RWPE2 (cell line): Measurements from ENCODE around the gene CCL8.
"Not testable (repeated sequence)": the region's sequence is repeated elsewhere in the genome, so short reads cannot be mapped to it uniquely, and the experiment has no call there.

ENCODE experiments used
- ATAC-seq: fragments of 200-7000 bp; cut with Tn5 transposase; 3 replicates; pipeline ENCODE4 v1.9.1; 2021; ENCODE audit warnings: low read depth
- DNase-seq: peaks from one replicate; pipeline ENCODE4 v3.0.0-alpha.2; 2020; ENCODE audit warnings: low spot score
- H3K27ac ChIP-seq: fragments of 450-650 bp; 2 replicates; pipeline ENCODE4 v1.5.1; 2017; ENCODE audit warnings: mild to moderate bottlenecking; ENCODE audit not compliant: poor library complexity, severe bottlenecking
- H3K27me3 ChIP-seq: fragments of 250-450 bp; sonication (Bioruptor Pico); 2 replicates; pipeline ENCODE4 v1.5.1; 2021; ENCODE audit warnings: mild to moderate bottlenecking, moderate library complexity; ENCODE audit not compliant: insufficient read depth, poor library complexity, severe bottlenecking
- H3K36me3 ChIP-seq: fragments of 250-450 bp; sonication (Bioruptor Pico); 2 replicates; pipeline ENCODE4 v1.5.1; 2020; ENCODE audit warnings: low read depth, mild to moderate bottlenecking, moderate library complexity
- H3K4me1 ChIP-seq: fragments of 250-450 bp; sonication (Bioruptor Pico); 2 replicates; pipeline ENCODE4 v1.5.1; 2021; ENCODE audit warnings: mild to moderate bottlenecking, moderate library complexity; ENCODE audit not compliant: insufficient read depth, poor library complexity, severe bottlenecking
- H3K4me3 ChIP-seq: fragments of 250-450 bp; sonication (Bioruptor Pico); 2 replicates; pipeline ENCODE4 v1.5.1; 2021; ENCODE audit warnings: mild to moderate bottlenecking, moderate library complexity; ENCODE audit not compliant: severe bottlenecking
- H3K9me3 ChIP-seq: fragments of 250-450 bp; sonication (Bioruptor Pico); 2 replicates; pipeline ENCODE4 v1.5.1; 2021; ENCODE audit warnings: mild to moderate bottlenecking, moderate library complexity; ENCODE audit not compliant: severe bottlenecking
- CTCF ChIP-seq: fragments of 450-650 bp; IDR thresholded peaks from one replicate; pipeline ENCODE4 v1.5.1; 2017; ENCODE audit warnings: mild to moderate bottlenecking, moderate library complexity; ENCODE audit not compliant: poor library complexity, severe bottlenecking

The CCL8 gene

GRCh38 chr17:34321964-34322363, 2.7 kb downstream of the CCL8 start:
- Histone ChIP-seq H3K9me3 (no peaks in the 10 kb centered on the region), H3K27me3 (no peaks in the 10 kb centered on the region), H3K36me3 (no peaks in the 10 kb centered on the region), H3K4me3 (no peak overlapping the region), H3K27ac (no peak overlapping the region), H3K4me1 (no peaks in the 10 kb centered on the region)
- DNase-seq (no peak), ATAC-seq (no peak)
- TF ChIP-seq CTCF: no peak

GRCh38 chr17:34327580-34327979, 8.3 kb downstream of the CCL8 start:
- H3K36me3 ChIP-seq, ATAC-seq, H3K4me1 ChIP-seq, H3K9me3 ChIP-seq, DNase-seq, H3K4me3 ChIP-seq, H3K27ac ChIP-seq, H3K27me3 ChIP-seq: not testable (repeated sequence)

- H3K36me3 ChIP-seq: no peaks in the 10 kb centered on the region
- DNase-seq (no peak), ATAC-seq (no peak)
- TF ChIP-seq CTCF: no peak
- no peaks in the 10 kb centered on the region for H3K9me3 ChIP-seq
- no peak overlapping the region for H3K4me3 ChIP-seq
- H3K27ac ChIP-seq: no peak overlapping the region
- H3K27me3 ChIP-seq: peaks cover 13% of the 10 kb centered on the region
- no peaks in the 10 kb centered on the region for H3K4me1 ChIP-seq
These were observed 18.5 kb downstream of the CCL8 start for GRCh38 chr17:34337701-34338100.

- DNase-seq (no peak), ATAC-seq (no peak)
- Histone ChIP-seq H3K9me3 (no peaks in the 10 kb centered on the region), H3K36me3 (no peaks in the 10 kb centered on the region), H3K27ac (no peak overlapping the region), H3K27me3 (peaks cover 18% of the 10 kb centered on the region), H3K4me3 (no peak overlapping the region), H3K4me1 (no peaks in the 10 kb centered on the region)
- TF ChIP-seq CTCF: no peak
These were observed 20.0 kb downstream of the CCL8 start for GRCh38 chr17:34339138-34339770.

- H3K27ac ChIP-seq: no peak overlapping the region
- H3K27me3 ChIP-seq: peaks cover 20% of the 10 kb centered on the region
- H3K4me1 ChIP-seq: no peaks in the 10 kb centered on the region
- TF ChIP-seq CTCF: no peak
- ATAC-seq (no peak), DNase-seq (no peak)
- no peaks in the 10 kb centered on the region for H3K36me3 ChIP-seq
- H3K4me3 ChIP-seq: no peak overlapping the region
- H3K9me3 ChIP-seq: no peaks in the 10 kb centered on the region
These were observed 22.7 kb downstream of the CCL8 start for GRCh38 chr17:34341916-34342315.
